Activated naive CD4-positive, alpha-beta T cell treated with anti-CD3 and anti-CD28 coated beads, Interleukin-2, amount 50 U/mL, for 16 hours (primary cell): ENCODE results near the gene MOK.
"Not testable (repeated sequence)": the region's sequence is repeated elsewhere in the genome, so short reads cannot be mapped to it uniquely, and the experiment has no call there.

Experiments
- DNase-seq: peaks from one replicate; pipeline ENCODE4 v3.0.0-alpha.2; 2020

Gene MOK

GRCh38 chr14:102321456-102322422, 16.8 kb upstream of the MOK start:
- DNase-seq = no peak

- DNase-seq = no peak
Measured at GRCh38 chr14:102320671-102321455, 15.9 kb upstream of the MOK start.

DNA sequence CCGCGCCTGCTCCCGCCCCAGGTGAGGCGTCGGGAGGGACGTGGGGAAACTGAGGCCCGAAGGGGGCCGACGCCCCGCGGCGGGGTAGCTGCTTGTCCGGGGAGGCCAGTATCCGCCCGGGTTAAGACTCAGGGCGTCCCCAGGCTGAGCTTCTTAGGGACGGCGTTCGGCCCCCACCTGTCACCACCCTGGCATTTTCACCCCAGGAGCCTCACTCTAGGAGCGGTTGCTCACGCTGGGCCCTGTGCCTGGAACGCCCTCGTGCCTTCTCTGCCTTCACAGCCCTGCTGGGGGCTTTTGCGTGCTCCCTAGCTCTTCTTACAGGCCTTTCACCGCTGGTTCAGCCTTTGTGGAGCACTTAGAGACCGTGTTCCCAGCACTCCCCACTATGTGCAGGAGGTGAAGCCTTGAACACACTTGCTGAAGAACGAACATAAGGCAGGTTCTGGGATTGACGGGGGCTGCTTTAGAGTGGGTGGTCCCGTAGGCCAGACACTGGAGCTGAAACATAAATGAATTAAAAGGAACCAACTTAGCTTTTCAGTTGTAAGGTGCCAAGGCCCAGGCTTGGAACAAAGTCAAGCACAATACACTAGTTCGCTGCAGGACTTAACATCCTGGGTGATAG, 15.2 kb upstream of the MOK start:
- DNase-seq = peak; percentile 53

DNA sequence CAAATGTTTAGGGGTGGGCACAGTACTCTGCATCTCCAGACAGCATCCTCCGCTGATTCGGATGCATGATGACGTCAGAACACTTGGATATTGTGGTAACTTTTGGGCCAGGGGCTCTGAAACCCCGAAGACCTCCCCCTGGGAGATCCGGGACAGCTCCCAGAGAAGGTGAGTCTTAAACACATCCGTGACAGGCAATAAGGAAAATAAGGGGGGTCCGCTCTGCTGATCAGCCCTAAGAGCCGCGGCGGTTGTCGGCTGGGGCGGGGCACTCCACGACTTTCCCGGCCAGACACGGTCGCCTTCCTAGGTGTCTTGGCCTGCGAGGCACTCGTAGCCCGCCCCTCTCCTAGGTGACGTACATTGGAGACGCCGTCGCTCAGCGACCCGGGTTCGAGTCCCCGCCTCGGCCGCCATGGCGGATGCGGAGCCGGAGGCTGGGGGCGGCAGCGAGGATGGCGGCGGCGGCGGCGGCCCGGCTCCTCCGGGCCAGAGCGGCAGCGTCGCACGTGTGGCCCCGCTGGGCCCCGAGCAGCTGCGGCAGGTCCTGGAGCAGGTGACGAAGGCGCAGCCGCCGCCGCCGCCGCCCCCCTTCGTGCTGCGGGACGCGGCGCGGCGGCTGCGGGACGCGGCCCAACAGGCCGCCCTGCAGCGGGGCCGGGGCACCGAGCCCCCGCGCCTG, 14.5 kb upstream of the MOK start, which contains the start of gene ZNF839:
ZNF839 (plus strand) TSS at position 396 of the 682 bp plus-strand sequence; CDS start at position 416, 20 bp downstream.
- DNase-seq = peak; percentile 96

GRCh38 chr14:102318781-102319276, 13.9 kb upstream of the MOK start:
- DNase-seq = no peak

DNA sequence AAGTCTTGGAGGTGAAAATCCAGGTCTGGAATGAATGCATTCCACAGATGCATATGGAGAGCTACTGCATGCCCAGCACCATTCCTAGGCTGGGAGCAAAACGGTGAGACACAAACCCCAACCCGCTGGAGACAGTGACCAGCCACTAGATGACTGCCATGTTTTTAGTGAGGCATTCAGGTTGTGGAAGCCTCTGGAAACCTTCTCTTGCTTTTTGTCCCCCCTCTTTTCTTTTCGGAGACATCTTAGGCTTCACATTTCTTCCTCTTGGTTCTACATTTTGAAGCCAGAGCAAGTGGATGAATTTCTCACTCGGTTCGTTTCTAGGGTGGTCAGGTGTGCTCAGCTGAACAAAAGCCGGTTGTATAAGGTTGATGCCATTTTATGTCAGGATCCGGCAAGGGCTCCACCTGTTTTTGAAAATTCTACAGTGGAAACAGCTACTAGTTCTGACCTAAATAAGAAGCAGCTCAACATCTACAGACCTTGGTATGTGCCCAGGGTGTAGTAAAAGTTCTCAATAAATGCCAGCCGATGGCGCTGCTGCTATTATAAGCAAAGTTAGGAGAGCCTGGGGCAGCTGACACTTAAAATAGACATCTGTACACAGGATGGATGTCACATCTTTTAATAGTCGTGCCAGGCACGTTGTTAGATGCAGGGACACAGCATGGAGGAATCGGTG, 12.7 kb upstream of the MOK start:
- no peak for DNase-seq

- DNase-seq = peak; percentile 90
Measured at GRCh38 chr14:102316743-102317563, 12.0 kb upstream of the MOK start.

- no peak for DNase-seq
Measured at GRCh38 chr14:102316338-102316742, 11.4 kb upstream of the MOK start.

- DNase-seq = no peak
Measured at GRCh38 chr14:102315121-102315520, 10.2 kb upstream of the MOK start.

DNA sequence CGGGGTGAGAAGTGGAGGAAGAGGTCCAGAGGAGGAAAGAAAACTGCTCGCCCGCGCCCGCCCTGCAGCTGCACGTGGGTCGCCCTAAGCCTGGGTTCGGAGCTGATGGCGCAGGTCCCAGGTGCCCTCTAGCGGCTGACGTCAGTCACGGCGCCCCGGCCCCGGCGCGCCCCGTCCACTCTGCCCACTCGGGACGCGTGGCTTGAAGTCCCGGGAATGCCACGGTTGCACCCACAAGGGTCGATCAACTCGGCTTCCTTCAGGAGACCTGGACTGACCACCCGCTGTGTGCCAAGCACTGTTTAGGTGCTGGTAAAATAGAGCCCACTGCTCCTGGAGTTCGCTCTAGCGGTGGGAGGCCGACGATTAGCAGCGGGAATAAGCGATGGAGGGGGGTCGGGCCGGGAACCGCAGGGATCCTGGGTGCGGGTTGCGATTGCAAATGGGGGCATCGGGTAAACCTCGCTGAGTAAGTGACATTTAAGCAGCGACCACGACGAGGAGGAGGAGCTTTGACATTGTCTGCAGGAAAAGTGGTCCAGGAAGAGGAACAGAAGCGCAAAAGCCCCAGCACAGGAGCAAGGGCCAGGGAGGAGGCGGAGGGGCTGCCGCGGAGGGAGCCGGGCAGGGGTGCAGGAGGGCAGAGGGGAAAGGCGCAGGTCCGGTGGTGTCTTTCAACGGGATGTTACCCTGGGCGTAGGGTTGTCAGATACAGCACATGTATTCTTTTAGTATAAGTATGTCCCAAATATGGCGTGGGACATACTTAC, 9.5 kb upstream of the MOK start:
- DNase-seq = peak; percentile 83

DNA sequence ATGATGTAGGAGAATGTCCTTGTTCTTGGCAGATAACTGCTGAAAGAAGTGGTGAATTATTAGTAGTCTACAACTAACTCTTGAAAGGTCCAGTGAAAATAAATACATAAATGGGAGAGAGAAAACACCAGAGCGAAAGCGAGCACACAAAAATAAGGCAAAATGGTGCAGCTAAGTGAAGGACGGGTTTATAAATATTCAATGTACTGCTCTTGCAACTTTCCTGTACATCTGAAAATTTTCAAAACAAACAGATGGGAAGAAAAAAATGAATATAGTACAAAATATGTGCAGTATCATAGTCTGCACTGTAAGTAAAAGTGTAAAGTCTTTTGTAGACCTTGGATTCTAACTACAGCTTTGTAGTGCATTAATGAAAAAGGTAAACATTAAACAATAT, 1.3 kb downstream of the MOK start:
- DNase-seq = no peak

GRCh38 chr14:102298303-102299070, 6.5 kb downstream of the MOK start:
- DNase-seq = not testable (repeated sequence)

- DNase-seq = no peak
Measured at GRCh38 chr14:102297436-102298170, 7.4 kb downstream of the MOK start.

- no peak for DNase-seq
Measured at GRCh38 chr14:102295270-102295669, 9.7 kb downstream of the MOK start.

- no peak for DNase-seq
Measured at GRCh38 chr14:102293781-102294180, 11.2 kb downstream of the MOK start.

DNA sequence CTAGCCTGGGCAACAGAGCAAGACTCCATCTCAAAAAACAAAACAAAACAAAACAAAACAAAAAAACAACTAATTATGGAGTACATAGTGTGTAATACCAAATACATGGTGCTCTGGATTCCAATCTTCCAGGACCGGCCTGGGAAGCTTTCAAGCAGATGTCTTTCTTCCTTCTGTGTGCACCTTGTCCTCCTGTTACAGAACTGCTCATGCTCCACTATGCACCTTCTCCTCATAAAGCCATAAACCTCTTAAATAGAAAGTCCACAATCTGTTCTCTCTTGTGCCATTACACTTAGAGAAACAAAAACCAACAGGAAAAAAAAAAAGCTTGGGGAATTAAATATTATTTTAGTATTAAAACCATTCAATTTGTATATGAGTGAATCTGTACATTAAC, 12.5 kb downstream of the MOK start:
- DNase-seq = no peak

- no peak for DNase-seq
Measured at GRCh38 chr14:102288139-102288538, 16.8 kb downstream of the MOK start.

GRCh38 chr14:102285106-102285505, 19.9 kb downstream of the MOK start:
- DNase-seq = no peak
